Breast epithelium (tissue), 3 donors: ENCODE data around the gene ZNRF2.

Experiments
- POLR2A ChIP-seq: fragments of 450-650 bp; IDR thresholded peaks from one replicate; pipeline ENCODE4 v1.6.1; 2016; ENCODE audit warnings: antibody characterized with exemption, mild to moderate bottlenecking, moderate library complexity
- TF ChIP-seq, protein P1 (sequence below), 3 donors: fragments of 450-650 bp; IDR thresholded peaks; one replicate each; pipeline ENCODE4 v1.5.1; 2016 to 2017; ENCODE audit warnings: antibody characterized with exemption in 3 of 3, mild to moderate bottlenecking in 3 of 3, moderate library complexity in 3 of 3

DNA sequence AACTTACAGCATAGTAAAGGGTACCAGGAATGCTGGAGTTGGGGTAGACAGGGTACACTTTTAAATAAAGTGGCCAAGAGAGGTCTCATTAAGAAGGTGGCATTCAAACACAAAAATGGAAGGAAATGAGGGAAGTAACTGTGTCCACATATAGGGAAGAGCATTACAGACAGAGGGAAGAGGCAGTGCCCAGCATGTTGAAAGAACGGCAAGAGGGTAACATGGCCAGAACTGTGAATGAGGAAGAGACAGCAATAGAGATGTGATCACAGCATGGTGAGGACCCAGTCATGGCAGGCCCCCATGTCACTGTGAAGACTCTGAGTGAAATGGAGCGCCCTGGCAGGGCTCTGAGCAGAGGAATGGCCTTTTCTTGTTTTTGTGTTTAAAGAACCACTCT, 35.1 kb upstream of the ZNRF2 start:
- no peak for TF ChIP-seq POLR2A
- TF ChIP-seq, protein P1, sequence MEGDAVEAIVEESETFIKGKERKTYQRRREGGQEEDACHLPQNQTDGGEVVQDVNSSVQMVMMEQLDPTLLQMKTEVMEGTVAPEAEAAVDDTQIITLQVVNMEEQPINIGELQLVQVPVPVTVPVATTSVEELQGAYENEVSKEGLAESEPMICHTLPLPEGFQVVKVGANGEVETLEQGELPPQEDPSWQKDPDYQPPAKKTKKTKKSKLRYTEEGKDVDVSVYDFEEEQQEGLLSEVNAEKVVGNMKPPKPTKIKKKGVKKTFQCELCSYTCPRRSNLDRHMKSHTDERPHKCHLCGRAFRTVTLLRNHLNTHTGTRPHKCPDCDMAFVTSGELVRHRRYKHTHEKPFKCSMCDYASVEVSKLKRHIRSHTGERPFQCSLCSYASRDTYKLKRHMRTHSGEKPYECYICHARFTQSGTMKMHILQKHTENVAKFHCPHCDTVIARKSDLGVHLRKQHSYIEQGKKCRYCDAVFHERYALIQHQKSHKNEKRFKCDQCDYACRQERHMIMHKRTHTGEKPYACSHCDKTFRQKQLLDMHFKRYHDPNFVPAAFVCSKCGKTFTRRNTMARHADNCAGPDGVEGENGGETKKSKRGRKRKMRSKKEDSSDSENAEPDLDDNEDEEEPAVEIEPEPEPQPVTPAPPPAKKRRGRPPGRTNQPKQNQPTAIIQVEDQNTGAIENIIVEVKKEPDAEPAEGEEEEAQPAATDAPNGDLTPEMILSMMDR (IDR thresholded peaks at IDR 0.05) = no peak
